ENCODE data around the gene RMDN2.

The RMDN2 gene

DNA sequence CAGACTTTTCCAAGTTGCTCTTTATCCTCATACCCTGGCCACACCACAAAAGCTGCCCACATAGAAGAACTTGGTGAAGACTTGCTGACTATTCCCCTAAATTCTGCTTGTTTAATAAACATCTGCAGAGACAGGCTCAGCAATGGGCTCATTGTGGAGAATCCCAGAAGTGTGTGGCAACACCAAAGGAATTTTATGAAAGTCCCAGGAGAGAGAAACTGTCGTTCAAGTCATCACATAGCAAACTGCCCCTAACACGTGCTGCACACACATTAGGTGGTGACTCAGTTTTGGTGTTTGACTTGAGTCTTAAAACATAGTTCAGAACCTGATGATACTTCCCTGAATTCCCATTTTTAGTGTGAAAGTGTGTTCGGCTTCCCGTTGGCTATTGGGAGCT, 112.2 kb downstream of the RMDN2 start:
- no peak overlapping the region for H3K27ac ChIP-seq
- TF ChIP-seq ZFX (IDR thresholded peaks at IDR 0.05; ENCODE audit: borderline replicate concordance) = no peak
- TF ChIP-seq, protein P1, sequence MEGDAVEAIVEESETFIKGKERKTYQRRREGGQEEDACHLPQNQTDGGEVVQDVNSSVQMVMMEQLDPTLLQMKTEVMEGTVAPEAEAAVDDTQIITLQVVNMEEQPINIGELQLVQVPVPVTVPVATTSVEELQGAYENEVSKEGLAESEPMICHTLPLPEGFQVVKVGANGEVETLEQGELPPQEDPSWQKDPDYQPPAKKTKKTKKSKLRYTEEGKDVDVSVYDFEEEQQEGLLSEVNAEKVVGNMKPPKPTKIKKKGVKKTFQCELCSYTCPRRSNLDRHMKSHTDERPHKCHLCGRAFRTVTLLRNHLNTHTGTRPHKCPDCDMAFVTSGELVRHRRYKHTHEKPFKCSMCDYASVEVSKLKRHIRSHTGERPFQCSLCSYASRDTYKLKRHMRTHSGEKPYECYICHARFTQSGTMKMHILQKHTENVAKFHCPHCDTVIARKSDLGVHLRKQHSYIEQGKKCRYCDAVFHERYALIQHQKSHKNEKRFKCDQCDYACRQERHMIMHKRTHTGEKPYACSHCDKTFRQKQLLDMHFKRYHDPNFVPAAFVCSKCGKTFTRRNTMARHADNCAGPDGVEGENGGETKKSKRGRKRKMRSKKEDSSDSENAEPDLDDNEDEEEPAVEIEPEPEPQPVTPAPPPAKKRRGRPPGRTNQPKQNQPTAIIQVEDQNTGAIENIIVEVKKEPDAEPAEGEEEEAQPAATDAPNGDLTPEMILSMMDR (IDR thresholded peaks at IDR 0.05) = no peak

DNA sequence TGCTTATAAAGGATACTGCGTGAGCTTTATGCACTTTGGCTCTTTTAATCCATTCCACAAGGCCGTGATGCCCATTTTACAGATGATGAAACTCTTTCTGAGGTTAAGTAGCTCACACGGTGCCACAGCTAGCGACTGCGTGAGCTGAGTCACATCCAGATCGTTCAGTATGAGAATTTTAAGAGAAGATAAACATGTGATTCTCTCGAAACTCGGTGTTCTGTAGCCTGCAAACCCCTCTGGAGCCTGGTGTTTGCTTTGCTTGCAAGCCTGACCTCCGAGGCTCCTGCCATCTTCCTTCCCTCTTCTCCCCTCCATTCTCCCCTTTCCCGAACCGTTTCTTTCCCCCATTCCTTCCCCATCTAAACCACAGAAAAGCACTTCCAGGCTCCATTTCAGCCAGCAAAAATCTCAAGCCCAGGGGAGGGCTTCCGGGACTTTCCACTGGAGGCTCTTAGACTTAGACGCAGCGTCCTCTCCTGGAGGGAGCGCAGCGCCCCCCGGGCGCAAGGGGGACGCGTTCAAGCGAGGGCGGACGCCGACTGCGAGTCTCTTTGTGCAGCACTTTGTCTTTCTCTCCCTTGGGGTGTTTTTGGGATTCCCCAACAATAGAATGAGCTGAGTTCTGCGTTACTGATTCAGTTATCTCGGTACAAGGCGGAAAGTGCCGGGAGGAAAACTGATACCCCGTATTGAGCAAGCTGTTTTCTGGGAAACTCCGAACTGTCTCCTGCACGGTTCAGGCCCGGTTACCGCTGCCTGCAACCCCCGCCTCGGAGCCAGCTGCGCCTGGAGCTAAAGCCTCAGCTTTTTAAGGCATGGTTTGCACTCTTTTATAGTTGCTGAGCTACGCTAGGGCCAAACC, 112.9 kb downstream of the RMDN2 start:
- H3K27ac ChIP-seq = no peak overlapping the region
- TF ChIP-seq, protein P1 (IDR thresholded peaks at IDR 0.05) = no peak
- no peak for TF ChIP-seq ZFX (IDR thresholded peaks at IDR 0.05; ENCODE audit: borderline replicate concordance)

DNA sequence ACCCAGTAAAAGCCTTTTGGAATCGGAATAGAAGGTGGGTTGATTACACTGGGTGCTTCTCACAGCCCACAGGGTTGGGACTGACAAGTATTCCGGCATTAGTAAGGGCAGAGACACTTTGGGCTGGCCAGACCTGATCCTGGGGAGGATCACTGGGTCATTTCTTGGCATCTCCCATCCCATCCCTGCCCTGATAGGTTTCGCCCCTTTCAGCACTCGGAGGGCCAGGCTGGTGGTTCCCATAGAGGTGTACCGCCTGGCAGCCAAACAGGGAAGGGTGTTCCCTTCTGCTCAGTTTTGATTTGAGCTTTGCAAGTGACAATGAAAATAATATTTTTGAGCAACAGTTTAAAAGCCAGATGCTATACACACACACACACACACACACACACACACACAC, 113.6 kb downstream of the RMDN2 start:
- no peak for TF ChIP-seq ZFX (IDR thresholded peaks at IDR 0.05; ENCODE audit: borderline replicate concordance)
- TF ChIP-seq, protein P1 (IDR thresholded peaks at IDR 0.05) = no peak
- no peak overlapping the region for H3K27ac ChIP-seq

DNA sequence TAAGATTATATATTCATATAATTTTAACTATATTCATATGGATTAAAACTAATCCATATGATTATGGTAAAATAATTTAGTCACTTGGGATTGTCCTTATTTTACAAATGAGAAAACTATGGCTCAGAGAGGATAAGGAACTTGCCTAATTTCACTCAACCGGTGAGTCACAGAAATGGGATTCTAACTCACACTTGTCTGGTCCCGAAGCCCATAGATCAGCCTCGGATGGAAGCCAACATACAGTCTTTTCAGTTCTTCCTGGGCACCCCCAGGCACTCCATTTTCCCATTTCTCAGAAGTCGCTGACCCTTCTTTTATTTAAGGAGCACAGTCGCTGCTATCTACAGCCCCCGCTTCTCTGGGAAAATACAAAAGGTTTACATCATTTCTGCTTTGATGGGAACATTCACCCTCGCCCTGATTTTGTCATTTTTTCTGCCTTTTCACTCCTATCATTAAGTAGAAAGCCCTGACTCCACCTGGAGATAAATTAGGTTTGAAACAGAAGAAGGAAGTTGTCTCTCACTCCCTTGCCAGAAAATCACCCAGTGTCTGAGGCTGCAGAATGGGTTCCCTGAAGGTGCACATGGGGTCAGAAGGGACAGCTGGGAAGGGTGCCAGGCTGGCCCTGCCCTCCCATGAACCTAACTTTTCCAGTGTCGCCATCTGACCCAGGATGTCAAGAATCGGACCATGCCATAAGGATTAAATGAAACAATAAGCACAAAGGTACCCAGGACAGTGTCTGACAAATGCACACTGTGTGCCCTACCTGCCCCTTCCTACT, 114.2 kb downstream of the RMDN2 start:
- H3K27ac ChIP-seq = no peak overlapping the region
- TF ChIP-seq ZFX (IDR thresholded peaks at IDR 0.05; ENCODE audit: borderline replicate concordance) = no peak
- TF ChIP-seq, protein P1 (IDR thresholded peaks at IDR 0.05) = no peak

DNA sequence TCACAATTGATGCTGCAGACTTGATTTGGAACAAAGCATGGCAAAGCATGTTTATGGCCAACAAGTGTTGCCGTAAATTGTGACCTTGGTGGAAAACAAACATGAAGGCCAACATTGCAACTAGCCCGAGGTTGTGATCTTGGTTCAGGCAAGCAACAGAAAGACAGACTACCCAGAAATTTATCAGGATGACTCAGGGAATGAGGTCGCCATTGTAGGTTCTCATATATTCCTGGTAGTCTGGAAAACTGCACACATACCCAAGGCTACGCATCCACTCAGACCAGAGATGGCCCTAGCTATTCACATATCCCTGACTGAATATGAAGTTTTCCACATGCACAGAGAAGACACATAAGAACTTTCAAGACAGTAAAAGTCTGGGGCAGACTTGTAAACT, 120.7 kb downstream of the RMDN2 start:
- no peak overlapping the region for H3K27ac ChIP-seq
- TF ChIP-seq, protein P1 (IDR thresholded peaks at IDR 0.05) = no peak
- no peak for TF ChIP-seq ZFX (IDR thresholded peaks at IDR 0.05; ENCODE audit: borderline replicate concordance)

DNA sequence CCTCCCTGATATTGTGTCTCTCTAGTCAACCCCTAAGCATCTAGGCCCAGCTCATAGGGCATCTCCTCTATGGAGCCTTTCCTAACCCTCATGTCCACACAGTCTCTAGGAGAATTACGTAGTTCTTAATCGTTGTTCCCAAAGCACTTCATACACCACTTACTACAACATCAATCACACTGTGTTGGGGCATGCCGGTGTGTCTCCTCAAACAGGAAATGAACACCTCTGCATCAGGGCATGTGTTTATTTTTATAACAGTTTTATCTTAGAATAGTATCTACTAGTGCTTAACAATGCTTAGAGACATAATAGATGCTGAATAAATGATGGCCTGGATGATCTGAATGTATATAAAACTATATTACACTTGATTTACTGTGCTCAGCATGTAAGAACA, 131.1 kb downstream of the RMDN2 start:
- no peak for TF ChIP-seq ZFX (IDR thresholded peaks at IDR 0.05; ENCODE audit: borderline replicate concordance)
- TF ChIP-seq, protein P1 (IDR thresholded peaks at IDR 0.05) = no peak
- H3K27ac ChIP-seq = no peak overlapping the region

Measured in 22Rv1 (cell line).